NCI-H1092 (cell line): ENCODE results near the gene DCUN1D2.
"Not testable (repeated sequence)": the region's sequence is repeated elsewhere in the genome, so short reads cannot be mapped to it uniquely, and the experiment has no call there.

Experiments used
- DNase-seq: peaks from one replicate; lab custom pipeline; 2025; lab: John Stamatoyannopoulos, UW

Gene DCUN1D2

DNA sequence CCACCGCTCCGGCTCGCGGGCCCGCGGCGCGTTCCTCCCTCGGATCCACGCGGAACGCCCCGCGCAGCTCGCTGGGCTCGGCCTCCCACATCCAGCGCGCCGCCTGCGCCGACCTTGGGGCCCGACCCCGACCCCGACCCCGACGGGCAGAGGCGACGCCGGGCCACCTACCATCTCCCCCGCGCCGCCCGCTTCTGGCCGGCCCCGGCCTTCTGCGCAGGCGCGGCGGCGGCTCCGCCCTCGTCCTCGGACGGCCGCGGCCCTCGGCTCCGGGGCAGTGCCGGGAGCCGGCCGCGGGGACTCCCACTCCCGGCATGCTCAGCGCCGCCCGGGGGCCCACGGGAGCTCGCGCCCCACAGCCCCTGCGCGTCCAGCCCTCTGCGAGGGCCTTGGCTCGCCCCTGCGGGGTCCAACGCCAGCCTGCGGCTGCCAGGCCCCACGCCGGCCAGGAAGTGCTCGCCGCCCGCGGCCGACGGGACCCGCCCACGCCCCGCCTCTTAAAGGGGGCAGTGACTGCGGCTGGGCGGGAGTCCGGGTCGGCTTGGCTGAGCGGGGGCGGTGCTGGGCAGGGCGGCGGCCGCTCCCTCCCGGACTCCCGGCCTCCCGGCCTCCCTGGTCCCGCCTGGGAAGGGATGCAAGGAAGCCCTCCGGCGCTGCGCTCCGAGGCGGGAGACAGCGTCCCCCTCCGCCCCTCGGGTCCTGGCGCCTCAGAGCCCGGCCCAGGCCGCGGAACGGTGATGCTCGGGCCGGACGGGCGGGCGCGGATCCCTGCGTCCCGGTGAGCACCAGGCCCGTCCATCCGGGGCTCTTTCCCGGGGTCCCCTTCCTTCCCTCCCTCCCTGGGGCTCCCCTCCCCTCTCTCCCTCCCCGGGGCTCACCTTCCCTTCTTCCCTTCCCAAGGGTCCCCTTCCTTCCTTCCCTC, at the start of gene DCUN1D2:
TSS of gene DCUN1D2 (minus strand) at position 216 of the 922 bp plus-strand sequence. CDS start at position 174, 42 bp downstream.
- peak; percentile 93 for DNase-seq

DNA sequence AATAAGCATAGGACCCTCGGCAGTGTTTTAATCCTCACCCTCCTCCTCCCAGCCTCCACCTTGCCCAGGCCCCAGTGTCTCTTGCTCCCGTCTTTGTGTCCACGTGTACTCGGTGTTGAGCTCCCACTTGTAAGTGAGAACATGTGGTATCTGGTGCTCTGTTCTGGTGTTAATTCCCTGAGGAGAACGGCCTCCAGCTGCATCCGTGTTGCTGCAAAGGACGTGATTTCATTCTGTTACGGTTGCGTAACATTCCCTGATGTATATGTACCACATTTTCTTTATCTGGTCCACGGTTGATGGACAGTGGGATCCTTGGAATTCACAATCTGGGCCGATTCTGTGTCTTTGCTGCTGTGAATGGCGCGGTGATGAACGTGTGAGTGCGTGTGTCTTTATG, 49.3 kb upstream of the DCUN1D2 start:
- DNase-seq = no peak

DNA sequence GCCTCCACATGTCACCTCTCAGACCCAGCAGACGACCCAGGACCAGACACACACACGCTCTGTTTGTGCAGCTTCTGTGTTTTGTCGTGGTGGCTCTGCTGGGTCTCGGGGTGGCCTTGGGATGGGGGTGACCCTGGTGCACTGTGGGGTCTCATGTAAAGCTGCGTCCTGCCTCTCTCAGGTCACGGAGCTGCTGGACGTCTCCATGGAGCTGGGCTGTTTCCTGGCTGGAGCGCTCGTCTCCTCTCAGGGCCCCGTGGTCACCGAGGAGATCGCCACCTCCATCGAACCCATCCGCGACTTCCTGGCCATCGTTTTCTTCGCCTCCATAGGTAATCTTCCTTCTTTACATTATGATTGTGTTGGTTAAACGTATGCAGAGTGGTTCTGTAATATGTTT, 48.7 kb upstream of the DCUN1D2 start:
- no peak for DNase-seq

DNA sequence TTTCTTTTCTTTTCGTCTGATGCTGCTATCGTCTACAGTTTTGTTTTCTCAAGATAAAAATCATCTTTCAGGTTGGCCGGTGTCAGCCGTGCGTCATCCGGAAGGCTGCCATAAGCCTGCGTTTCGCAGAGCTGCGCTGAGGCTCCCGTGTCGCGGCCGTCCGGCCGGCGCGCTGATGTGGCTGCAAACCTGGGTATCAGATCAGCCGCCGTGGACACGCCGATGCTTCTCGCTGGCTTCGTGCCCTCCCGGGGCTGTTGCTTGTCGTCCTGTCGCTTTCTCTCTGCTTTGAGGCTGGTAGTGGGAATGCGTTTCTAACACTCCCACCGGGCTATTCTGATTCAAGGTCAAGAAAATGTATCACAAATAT, 48.2 kb upstream of the DCUN1D2 start:
- no peak for DNase-seq

DNA sequence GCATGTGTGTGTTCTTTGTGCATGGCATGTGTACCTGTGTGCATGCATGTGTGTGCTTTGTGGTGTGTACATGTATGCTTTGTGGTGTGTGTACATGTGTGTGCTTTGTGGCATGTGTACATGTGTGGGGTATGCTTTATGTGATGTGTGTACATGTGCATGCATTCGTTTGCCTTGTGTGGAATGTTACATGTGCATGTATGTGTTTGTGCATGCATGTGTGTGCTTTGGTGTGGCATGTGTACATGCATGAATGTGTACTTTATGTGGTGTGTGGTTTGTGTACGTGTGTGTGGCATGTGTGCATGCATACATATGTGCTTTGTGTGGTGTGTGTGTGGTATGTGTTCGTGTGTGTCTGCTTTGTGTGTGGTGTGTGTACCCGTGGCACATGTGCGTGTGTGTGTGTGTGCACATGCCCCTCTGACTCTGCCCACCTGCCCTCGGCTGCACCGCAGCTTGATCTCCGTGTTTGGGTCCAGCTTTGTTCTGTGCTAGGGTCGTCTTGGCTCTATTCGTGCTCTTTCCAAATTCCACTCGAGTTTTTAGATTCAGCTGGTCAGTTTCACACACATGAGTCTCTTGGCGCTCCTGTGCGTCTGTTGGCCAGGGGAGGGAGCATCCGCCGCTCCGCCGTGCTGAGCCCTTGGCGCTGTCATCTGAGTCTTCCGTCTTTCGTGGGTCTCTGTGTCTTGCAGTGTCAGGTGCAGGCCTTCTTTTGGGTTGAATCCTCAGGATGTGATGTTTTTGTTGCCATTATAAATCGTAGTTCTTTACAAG, 47.6 kb upstream of the DCUN1D2 start:
- DNase-seq = no peak

DNA sequence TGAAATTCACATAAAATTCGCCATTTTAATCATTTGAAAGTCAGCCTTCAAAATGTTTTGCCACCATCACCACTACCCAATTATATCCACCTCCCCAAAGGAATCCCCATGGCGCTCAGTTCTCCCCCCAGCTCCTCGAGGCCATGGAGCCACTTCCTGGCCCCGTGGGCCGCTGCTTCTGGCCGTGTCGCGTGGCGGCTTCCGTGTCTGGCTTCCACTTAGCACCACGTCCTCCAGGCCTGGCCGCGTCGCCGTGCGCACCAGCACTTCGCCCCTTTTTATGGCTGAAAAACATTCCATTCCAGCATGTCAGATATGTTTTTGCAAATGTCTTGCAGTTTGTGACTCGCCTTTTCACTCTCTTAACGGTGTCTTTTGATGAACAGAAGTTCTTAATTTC, 46.7 kb upstream of the DCUN1D2 start:
- no peak for DNase-seq

DNA sequence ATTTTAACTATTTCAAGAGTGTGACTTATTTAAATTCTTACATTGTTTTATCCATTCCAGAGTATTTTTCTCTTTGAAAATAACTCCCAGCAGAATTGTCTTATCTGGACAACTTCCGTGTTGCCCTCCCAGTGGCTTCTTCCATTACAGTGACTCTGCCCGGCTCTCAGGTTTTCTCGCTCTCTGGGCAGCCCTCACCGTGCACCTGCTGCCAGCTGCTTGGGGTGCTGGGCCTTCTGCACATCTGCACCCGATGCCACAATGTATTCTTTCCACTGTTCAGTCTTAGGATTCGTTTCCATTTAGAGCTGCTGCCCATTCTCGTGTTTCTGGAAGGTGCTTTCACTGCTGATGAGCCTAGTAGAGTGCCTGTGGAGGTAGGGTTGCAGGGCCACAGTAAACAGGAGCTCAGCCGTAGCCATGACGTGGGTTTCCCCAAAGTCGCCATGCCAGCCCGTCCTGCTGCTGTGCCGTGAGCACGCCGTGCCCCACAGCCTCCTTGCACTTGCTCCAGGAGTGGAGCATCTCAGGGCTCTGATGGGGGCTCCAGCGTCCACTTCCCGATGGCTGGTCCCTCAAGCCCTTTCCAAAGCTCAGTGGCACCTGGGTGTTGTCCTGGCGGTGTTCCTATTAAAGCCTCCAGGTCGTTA, 46.1 kb upstream of the DCUN1D2 start:
- DNase-seq = no peak

DNA sequence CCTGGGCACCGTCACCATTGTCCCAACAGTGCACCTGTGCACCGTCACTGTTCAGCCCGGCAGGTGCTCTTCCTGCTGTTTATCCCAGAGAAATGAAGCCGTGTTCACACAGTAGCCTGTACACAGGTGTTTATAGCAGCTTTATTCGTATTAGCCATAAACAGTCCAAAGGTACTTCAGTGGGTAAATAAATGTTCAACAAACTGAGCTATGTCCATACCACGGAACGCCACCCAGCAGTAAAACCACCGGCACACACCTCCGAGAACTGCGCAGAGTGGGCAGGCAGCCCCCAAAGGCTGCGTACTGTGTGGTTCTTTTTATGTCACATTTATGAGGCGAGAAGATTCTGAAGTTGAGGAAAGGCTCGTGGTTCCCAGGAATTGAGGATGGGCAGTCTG, 44.9 kb upstream of the DCUN1D2 start:
- no peak for DNase-seq

DNA sequence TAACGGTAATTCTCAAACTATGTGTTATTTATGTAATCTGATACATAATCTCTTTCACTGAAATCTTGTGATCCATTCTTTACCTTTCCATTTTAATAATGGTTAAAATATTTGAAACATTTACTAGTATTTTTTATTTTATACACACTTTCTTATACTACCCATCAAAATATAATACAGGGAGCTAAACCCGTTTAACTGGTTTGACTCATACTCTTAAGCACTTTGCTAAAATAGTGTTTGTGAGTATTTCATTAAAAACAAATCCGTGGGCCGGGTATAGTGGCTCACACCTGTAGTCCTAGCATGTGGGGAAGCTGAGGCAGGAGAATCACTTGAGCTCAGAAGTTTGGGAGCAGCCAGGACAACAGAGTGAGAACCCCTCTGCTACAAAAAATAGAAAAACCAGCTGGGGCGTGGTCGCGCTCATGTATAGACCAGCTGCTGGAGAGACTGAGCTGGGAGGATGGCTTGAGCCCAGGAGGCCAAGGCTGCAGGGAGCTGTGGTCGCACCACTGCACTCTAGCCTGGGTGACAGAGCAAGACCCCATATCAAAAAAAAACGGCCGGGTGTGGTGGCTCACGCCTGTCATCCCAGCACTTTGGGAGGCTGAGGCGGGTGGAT, 43.8 kb upstream of the DCUN1D2 start:
- DNase-seq = no peak

DNA sequence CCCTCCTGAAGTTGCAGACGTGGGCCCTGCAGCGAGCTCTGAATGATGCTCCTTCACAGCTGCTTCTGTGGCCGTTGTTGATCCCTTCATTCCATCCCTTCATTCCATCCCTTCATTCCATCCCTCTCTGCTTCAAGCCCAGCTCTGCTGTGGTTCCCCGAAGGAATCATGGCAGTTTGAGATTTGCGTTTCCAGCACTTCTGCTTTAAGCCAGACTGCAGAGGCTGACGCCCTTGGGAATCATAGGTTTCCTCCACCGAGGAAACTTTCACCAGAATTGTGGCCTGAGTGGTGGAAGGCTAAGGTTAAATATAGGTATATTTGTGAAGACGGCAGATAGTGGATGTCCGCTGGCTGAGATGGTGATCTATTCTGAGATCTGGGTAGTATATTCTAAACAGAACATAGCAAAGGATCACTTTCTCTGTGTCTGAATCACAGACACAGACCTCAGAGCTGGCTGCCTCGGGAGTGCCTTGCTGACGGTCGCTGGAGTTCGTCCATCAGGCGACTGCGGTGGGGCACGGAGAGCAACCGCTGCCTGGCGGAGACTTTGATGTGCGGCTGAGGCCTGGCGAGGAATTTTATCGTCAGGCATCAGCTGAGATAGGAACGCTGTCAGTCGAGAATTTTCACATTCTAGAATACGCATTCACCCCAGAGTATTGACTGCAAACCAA, 42.8 kb upstream of the DCUN1D2 start:
- no peak for DNase-seq

DNA sequence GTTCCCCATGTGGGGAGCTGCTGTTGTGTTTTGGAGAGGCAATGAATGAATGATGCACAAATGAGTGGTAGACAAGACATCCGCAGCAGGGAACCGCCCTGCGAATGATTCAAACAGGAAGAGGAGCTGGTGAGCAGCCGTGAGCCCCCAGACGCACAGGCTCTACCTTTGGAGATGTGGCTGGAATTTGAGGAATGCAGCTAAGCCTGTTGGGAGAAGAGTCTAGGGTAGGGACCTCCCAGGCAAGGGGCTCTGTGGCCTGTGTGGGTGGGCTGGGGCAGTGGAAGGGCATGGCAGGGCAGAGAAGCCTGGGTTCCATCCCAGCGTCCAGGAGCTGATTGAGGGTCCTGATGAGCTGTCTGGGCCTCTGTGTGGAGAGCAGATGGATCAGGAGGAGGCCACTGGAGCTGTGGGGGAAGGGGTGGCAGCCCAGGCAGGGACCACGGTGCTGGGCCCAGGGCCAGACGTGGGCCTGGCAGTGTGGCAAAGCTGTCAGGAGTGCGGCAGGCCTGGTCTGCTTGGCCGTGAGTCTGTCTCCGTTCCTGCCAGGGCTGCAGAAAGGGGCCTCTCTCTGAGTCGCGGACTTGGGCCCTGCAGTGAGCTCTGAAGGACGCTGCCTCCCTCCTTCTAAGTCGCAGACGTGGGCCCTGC, 41.8 kb upstream of the DCUN1D2 start:
- DNase-seq = no peak

DNA sequence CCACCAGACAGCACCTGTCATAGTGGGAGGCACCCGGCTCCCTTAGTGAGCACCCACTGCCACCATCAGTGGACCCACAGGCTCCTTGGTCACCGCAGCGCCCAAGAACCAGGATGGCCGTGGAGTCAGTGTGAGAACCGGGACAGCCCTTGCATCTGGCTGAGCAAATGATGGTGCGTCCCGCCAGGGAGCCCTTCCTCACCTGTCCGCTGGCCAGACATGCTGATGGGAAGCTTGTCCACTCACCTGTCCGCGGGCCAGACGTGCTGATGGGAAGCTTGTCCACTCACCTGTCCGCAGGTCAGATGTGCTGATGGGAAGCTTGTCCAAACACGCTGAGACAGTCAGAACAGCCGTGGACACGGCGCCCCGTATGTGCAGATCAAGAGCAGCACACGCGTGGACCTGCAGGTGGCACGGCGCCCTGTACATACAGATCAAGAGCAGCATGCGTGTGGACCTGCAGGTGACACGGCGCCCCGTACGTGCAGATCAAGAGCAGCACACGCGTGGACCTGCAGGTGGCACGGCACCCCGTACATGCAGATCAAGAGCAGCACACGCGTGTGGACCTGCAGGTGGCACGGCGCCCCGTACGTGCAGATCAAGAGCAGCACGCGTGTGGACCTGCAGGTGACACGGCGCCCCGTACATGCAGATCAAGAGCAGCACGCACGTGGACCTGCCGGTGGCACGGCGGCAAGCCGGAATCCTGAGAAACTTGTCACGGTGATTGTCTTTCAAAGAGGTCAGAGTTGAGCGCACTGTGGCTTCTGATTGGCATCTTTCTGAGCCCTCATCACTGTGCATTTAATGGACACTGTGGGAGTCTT, 40.7 kb upstream of the DCUN1D2 start:
- no peak for DNase-seq

DNA sequence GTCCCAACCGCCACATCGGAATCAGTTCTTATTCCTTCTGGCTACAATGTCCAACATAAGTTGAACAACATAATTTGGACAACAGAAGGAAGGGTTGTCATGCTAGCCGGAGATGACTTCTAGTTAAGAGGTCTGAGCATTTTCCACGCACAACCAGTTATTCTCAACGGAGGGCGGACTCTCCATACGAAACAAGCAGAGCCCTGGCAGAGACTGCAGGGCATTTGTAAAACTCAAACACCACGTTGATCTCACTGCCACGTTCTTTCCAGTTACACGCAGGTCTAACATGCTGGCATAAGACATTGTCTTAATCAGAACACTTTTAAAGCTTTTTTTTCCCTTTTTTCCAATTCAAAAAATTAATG, 38.3 kb upstream of the DCUN1D2 start:
- no peak for DNase-seq

DNA sequence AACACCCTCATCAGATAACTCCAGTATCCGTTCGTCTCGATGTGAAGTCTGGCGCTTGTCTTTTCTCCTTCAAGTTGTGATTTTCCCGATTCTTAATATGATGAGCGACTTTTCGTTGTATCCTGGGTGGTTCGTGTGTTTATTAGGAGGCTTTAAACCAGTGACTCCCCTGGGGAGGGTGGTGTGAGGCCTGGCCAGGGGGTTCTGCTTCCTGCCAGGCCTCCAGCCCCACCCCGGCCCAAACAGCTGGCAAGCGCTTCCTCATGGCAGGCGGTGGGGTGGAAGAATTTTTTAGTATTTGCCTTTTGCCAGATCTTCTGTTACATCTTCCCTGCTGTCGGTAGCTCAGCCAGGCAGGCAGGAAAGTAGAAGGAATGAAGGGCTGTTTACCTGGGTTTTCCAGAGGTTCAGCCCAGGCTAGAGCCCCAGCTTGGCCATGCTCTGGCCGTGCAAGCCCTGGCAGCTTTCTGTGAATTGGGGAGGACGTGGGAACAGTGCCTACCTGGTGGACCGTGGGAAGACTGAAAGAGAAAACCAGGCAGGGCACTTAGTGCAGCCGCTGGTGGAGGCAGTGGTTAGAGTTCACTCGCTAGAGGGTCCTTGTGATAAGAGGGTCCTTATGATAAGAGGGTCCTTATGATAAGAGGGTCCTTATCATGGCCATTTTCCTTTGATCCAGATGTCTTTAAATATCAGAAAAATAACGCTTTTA, 37.7 kb upstream of the DCUN1D2 start:
- peak; percentile 45 for DNase-seq

DNA sequence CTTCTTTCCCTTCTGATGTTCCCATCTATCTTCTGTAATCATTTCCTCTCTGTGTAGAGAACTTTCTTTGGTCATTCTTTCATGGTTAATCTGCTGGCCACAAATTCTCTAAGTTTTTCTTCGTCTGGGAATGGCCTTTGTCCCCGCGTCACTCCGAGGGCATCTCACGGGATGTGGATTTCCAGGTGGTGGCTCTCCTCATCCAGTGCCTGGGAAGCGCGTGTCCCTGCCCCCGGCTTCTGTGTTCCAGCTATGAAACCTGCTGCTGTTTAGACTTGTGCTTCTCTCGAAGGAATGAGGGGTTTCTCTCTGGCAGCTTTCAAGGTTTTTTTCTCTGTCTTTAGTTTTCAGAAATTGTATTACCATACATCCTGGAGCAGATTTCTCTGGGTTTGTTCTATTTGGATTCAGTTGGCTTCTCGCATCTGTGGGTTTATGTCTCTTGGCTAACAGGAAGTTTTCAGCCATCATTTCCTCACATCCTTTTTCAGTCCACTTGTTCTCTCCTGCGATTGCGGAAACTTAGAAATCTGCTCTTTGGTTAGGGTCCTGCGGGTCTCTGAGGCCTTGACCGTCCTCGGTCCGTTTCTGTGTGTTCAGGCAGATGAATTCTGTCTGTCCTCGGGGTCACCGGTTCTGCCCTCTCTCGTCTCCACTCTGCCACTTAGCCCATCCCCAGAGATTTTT, 36.9 kb upstream of the DCUN1D2 start:
- DNase-seq = no peak

DNA sequence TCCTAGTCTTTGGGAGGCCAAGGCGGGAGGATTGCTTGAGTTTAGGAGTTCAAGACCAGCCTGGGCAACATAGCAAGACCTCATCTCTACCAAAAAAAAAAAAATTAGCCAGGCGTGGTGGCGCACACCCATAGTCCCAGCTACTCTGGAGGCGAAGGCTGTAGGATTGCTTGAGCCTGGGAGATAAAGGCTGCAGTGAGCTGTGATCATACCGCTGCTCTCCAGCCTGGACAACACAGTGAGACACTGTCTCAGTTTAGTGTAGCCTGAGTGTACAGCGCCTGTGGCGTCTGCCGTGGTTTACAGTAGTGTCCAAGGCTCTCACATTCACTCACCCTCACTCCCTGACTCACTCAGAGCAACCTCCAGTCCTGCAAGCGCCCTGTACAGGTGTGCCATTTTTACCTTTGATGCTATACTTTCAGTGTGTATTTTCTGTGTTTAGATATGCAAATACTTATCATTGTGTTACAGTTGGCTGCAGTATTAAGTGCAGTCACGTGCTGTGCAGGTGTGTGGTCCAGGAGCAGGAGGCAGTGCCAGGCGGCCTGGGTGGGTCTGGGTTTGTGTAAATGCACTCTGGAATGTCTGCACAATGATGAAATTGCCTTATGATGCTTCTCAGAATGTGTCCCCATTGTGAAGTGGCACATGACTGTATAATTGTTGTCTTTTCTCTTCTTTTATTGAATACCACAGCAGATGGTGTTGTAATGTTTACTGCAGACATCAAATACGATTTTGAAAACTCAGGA, 36.1 kb upstream of the DCUN1D2 start:
- no peak for DNase-seq

DNA sequence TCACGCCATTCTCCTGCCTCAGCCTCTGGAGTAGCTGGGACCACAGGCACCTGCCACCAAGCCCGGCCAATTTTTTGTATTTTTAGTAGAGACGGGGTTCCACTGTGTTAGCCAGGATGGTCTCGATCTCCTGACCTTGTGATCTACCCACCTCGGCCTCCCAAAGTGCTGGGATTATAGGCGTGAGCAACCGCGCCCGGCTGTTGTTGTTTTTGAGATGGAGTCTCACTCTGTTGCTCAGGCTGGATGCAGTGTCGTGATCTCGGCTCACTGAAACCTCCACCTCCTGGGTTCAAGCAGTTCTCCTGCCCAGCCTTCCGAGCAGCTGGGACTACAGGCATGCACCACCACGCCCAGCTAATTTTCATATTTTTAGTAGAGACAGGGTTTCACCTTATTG, 31.9 kb upstream of the DCUN1D2 start:
- DNase-seq = not testable (repeated sequence)

DNA sequence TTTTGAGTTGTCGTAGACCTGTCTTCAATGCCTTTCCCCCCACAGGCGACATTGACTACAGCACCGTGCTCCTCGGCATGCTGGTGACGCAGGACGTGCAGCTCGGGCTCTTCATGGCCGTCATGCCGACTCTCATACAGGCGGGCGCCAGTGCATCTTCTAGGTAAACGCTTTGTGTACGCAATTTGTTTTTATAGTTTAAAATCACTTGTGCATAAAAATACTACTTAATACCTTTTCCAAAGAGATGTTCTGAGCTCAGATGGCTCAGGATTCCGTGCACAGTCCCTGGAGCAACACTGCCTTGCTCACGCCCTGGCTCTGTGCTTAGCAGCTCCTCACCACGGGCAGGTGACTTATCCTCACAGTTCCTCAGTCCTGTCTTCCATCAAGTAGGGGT, 30.1 kb upstream of the DCUN1D2 start:
- no peak for DNase-seq
